Astrocyte of the hippocampus (primary cell): ENCODE measurements around the gene LEMD3.

Experiments
- DNase-seq: peaks from one replicate; pipeline ENCODE4 v3.0.0; 2011; ENCODE audit warnings: low read depth, low spot score

The LEMD3 gene

GRCh38 chr12:65169320-65170208 lies at the start of gene LEMD3:
Gene LEMD3, plus strand, starts transcription at chr12:65169583. Its CDS starts 14 bp downstream, at chr12:65169597.
- peak; percentile 97 for DNase-seq

DNA sequence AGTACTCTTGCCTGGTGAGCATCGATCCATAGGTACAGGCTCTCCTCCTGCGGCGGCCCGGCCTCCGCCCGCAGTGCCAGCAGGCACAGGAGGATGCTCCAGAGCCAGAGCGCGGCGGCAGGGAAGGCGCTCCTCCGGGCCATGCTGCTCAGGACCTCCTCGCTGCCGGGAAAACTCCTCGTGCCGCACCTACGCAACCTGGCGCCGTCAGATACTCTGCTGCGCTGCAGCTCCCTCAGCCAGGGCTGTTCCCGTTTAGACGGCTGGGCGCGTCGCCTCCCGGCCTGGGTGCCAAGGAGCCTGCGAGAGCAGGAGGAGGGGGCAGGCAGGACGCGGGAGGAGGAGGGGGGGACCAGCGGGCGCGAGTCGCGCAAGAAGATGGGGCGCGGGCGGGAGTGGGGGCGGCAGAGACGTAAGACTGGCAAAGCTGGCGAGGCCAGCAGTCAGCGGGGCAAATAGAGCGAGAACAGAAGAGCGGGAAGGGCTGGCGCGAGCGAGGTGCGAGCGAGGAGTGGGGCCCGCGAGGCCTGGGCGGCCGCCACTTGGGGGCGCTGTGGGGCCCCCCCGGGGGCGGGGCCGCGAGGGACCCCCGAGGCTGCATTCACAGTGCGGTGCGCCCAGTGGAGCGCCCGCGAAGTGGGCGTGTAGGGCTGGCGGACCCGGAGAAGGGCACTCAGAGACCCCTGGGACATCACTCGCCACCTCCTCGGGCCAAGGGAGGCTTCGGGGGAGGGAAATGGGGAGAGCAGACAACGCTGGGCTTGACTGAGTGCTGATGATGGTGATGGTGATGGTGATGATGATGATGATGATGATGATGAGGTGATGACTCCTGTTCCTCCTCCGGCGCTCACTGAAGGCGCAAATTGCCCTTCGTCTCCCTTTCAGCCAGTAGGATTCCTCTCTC lies 48.1 kb upstream of the LEMD3 start, which contains the start of gene WIF1:
TSS of gene WIF1 (minus strand) at position 257 of the 907 bp plus-strand sequence. CDS start at position 143, 114 bp downstream.
- peak; percentile 47 for DNase-seq

- DNase-seq, result no peak
These were observed 47.4 kb upstream of the LEMD3 start for GRCh38 chr12:65121956-65122469.

DNA sequence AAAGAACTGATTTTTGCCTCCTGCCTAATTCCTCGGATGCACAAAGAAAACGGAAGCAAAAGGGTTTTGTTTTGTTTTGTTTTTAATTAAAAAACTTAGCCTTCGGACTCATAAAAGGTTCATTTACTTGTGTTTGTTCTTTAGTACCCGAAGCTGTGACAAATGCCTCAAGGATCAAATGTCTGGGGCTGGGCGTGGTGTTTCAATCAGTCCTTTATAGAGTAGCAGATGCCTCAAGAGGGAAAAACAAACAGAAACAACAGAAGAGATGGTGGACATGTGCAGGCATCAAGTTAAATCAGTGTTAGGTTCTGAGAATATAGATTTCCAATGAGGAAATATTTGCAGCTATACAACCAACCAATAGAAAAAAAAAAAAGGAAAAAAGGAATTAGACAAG lies 46.7 kb upstream of the LEMD3 start:
- DNase-seq, result no peak

DNA sequence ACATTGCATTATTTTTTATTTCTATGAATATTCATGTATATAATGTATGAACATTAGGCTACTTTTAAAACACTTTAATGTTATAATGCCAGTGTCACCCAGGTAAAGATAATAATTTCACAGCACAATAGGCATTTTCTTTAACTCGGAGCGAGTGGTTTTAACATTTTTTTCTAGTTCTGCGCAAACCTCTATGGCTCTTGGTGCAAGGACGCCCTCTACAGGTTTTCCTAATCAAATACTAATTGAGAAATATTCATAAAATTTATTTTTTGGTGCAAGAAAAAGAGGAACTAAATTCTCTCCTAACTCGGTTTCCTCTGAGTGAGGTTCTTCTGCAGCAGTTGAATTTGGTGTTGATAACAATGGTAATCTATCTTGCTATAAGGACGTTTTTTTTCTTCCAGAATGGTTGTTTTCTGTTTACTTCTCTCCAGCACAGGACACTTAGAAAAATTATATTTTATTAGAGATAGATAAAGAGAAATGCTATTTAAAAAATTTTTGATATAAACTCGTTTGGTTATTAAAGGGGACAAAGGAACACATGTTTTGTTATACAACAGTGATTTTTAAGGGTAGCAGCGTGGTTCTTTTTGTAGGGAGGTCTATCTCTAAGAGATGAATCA lies 45.8 kb upstream of the LEMD3 start:
- DNase-seq, result peak; percentile 52

DNA sequence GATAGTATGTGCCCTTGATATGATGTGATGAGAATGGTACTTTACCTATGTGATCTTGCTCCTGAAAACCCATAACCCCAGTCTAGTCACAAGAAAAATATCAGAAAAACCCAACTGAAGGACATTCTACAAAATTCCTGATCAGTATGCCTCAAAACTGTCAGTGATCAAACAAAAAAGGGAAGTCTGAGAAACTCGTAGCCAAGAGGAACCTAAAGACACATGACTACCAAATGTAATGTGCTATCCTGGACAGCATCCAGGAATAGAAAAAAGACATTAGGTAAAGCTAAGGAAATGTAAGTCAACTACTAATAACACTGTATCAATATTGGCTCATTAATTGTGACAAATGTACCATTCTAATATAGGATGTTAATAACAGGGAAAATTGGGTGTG lies 44.1 kb upstream of the LEMD3 start:
- no peak for DNase-seq

GRCh38 chr12:65125975-65126374 lies 43.4 kb upstream of the LEMD3 start:
- DNase-seq, result no peak

DNA sequence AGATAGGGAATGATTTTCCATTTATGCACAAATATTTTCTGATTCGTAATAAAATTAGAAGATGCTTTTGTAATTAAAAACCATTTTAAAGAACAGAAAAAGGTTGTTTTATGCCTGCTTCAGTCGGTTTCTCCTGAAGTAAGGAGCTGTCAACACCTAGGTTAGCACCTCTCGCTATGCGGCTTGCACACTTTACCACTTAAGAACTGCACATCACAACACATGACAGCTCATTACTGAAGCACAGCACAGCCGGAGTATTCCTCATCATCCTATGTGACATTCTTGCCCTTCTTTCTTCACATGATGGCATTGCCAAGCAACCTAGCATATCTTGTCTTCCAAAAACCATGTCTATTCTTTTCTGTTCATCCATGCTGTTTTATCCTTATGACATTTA lies 42.9 kb upstream of the LEMD3 start:
- DNase-seq, result no peak

- DNase-seq, result no peak
These were observed 35.5 kb upstream of the LEMD3 start for GRCh38 chr12:65133879-65134278.

GRCh38 chr12:65139389-65139788 lies 30.0 kb upstream of the LEMD3 start:
- no peak for DNase-seq

GRCh38 chr12:65140738-65141137 lies 28.6 kb upstream of the LEMD3 start:
- no peak for DNase-seq

DNA sequence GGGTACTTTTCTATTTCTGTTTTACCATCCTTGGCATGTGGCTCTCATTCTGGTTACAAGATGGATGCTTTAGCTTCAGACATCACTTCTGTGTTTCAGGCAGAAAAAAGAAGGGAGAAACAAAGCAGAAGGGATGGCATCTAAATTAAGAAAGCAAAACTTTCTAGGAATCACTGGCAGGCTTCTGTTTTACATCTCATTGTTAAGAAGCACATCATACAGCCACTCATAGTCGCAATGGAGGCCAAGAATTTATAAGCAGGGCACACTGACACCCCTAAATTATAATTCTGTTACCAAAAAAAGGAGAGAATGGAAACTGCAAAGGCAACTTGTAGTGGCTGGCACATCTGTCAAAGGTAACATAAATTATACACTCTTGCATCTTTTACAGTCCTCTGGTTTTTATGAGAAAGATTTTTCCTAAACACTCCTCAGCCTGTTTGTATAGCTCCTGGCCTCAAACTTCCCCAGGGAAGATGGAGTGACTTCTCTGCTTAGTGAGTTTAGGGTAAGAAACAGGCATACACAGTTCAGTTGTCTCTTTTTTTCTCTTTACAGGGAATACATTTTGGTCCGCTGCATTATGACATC lies 22.0 kb upstream of the LEMD3 start:
- DNase-seq, result no peak

DNA sequence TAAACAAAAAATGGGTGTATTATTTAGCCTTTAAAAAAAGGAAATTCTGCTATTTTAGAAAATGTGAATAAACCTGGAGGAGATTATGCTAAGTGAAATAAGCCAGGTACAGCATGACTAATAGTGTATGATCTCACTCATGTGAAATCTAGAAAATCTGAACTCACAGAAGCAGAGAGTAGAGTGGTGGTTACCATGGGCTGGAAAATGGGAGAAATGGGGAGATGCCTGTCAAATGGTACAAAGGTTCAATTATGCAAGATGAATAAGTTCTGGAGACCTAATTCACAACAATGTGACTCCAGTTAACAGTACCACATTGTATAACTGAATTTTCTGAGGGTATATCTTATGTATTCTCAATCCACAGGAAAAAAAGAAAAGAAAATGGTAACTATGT lies 17.4 kb upstream of the LEMD3 start:
- peak; percentile 61 for DNase-seq

GRCh38 chr12:65152596-65152995 lies 16.8 kb upstream of the LEMD3 start:
- DNase-seq, result peak; percentile 31

GRCh38 chr12:65155784-65156183 lies 13.6 kb upstream of the LEMD3 start:
- no peak for DNase-seq

DNA sequence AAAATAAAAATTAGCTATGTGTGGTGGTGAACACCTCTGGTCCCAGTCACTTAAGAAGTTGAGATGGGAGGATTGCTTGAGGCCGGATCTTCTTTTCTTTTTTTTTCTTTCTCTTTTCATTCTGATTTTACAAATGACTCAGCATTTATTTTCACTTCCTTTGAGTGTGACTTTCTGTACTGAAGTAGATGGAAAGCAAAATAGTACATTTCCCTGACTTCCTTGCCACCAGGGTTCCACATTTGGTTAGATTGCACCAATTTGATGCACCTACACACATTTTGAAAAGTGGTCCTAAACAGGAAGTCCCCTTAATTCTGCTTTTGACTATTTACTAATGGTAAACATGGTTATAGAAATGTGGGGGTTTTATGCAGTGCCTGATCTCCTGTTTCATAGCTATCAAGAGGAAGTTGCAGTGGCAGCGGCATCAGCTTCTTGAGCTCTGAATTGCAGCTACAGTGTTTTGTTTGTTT lies 13.0 kb upstream of the LEMD3 start:
- DNase-seq, result no peak

GRCh38 chr12:65157091-65157490 lies 12.3 kb upstream of the LEMD3 start:
- no peak for DNase-seq

- no peak for DNase-seq
These were observed 6.8 kb upstream of the LEMD3 start for GRCh38 chr12:65162609-65163008.

GRCh38 chr12:65164244-65164643 lies 5.1 kb upstream of the LEMD3 start:
- DNase-seq, result no peak

- no peak for DNase-seq
These were observed 4.6 kb upstream of the LEMD3 start for GRCh38 chr12:65164774-65165173.

DNA sequence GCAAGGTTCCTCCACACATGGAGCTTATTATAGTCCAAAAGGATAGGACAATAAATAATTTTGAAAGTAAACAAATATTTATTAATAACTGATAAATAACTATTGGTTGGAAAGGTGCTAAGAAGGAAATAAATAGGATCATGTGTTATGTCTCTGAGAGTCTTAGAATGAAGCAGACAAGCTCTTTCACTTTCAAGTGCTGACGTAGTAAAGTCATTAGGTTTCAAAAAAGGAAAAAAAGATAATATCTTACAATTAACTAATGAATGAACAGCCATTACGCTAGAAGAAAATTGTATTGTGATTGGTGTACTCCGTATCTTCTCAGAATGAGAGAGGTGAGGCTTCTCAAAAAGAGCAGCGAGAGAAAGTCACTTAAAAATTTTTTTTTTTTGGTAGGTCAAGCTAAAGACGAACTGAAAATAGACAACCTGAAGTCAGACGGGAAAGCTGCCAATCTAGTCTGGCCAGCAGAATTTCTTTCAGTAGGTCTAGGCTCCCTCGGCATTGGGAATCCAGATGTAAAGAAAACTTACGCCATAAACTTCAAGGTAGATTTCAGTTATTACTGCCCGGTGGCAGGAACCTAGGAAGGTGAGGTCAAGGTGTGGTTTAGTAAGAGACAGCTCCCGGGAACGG lies 583 bp upstream of the LEMD3 start:
- DNase-seq, result no peak
